ENCODE results near the gene CPNE1. TPM values are rescaled to one million over a fixed set of nuclear protein-coding genes. Genes with fewer than 3 reads are reported as not detected.
A peak's percentile ranks its signal among the peaks of the same experiment; 100 is the strongest.

CPNE1 gene
- total and polyA plus RNA-seq, 10 of the 15 experiments (the other 5 are each of a cell fraction or from before 2014, with no cell fraction given), result 84.9 to 209 (median 146) TPM

DNA sequence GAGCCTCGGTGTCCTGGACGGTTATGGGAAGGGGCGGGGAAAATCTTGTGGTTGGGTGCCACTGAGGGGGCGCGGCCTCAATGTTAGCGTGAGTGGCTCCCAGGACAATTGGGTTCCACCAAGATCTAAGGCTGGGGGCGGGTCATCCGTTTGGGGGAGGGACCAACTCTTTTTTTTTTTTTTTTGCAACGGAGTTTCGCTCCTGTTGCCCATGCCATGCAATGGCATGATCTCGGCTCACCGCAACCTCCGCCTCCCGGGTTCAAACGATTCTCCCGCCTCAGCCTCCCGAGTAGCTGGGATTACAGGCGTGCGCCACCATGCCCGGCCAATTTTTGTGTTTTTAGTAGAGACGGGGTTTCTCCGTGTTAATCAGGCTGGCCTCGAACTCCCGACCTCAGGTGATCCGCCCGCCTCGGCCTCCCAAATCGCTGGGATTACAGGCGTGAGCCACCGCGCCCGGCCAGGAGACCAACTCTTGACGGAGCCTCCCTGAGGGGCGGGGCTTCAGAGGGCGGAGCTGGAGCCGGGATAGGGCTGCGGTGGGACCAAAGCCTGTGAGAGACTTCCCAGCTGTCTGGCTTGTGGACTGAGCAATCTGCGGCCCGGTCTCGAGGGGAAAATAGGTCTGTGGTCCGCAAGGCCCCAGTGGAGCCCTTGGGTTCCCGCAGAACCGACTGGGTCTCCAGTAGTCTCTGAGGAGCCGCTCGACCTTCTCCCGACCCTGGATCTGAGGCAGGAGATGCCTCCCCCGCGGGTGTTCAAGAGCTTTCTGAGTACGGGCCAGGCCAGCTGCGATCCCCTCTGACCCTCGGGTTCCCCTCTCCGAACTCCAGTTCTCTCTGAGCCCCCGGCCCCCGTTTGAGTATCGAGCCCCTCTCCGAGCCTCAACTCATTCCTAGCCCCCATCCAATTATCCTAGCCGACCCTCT lies 48.0 kb downstream of the CPNE1 start (continued):
- no peak for TF ChIP-seq HCFC1 (IDR thresholded peaks at IDR 0.05; ENCODE audit: low read length)
- TF ChIP-seq, protein P1, sequence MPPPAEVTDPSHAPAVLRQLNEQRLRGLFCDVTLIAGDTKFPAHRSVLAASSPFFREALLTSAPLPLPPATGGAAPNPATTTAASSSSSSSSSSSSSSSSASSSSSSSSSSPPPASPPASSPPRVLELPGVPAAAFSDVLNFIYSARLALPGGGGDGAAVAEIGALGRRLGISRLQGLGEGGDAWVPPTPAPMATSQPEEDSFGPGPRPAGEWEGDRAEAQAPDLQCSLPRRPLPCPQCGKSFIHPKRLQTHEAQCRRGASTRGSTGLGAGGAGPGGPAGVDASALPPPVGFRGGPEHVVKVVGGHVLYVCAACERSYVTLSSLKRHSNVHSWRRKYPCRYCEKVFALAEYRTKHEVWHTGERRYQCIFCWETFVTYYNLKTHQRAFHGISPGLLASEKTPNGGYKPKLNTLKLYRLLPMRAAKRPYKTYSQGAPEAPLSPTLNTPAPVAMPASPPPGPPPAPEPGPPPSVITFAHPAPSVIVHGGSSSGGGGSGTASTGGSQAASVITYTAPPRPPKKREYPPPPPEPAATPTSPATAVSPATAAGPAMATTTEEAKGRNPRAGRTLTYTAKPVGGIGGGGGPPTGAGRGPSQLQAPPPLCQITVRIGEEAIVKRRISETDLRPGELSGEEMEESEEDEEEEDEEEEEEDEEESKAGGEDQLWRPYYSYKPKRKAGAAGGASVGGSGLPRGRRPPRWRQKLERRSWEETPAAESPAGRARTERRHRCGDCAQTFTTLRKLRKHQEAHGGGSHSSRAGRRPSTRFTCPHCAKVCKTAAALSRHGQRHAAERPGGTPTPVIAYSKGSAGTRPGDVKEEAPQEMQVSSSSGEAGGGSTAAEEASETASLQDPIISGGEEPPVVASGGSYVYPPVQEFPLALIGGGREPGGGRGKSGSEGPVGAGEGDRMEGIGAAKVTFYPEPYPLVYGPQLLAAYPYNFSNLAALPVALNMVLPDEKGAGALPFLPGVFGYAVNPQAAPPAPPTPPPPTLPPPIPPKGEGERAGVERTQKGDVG (CRISPR knock-in tag; IDR thresholded peaks at IDR 0.05), result no peak
- TF ChIP-seq ZNF622 (IDR thresholded peaks at IDR 0.05), result no peak
- TF ChIP-seq, protein P2, sequence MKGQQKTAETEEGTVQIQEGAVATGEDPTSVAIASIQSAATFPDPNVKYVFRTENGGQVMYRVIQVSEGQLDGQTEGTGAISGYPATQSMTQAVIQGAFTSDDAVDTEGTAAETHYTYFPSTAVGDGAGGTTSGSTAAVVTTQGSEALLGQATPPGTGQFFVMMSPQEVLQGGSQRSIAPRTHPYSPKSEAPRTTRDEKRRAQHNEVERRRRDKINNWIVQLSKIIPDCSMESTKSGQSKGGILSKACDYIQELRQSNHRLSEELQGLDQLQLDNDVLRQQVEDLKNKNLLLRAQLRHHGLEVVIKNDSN (IDR thresholded peaks at IDR 0.05; ENCODE audit: borderline replicate concordance, extremely low read length, insufficient read depth, low read depth, low read length), result no peak
- no peak for TF ChIP-seq ZZZ3 (IDR thresholded peaks at IDR 0.05; ENCODE audit: control insufficient read depth, insufficient read length, low read depth)
- TF ChIP-seq, protein P3, sequence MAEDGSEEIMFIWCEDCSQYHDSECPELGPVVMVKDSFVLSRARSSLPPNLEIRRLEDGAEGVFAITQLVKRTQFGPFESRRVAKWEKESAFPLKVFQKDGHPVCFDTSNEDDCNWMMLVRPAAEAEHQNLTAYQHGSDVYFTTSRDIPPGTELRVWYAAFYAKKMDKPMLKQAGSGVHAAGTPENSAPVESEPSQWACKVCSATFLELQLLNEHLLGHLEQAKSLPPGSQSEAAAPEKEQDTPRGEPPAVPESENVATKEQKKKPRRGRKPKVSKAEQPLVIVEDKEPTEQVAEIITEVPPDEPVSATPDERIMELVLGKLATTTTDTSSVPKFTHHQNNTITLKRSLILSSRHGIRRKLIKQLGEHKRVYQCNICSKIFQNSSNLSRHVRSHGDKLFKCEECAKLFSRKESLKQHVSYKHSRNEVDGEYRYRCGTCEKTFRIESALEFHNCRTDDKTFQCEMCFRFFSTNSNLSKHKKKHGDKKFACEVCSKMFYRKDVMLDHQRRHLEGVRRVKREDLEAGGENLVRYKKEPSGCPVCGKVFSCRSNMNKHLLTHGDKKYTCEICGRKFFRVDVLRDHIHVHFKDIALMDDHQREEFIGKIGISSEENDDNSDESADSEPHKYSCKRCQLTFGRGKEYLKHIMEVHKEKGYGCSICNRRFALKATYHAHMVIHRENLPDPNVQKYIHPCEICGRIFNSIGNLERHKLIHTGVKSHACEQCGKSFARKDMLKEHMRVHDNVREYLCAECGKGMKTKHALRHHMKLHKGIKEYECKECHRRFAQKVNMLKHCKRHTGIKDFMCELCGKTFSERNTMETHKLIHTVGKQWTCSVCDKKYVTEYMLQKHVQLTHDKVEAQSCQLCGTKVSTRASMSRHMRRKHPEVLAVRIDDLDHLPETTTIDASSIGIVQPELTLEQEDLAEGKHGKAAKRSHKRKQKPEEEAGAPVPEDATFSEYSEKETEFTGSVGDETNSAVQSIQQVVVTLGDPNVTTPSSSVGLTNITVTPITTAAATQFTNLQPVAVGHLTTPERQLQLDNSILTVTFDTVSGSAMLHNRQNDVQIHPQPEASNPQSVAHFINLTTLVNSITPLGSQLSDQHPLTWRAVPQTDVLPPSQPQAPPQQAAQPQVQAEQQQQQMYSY (CRISPR knock-in tag; IDR thresholded peaks at IDR 0.05), result no peak
- TF ChIP-seq RUNX3 (IDR thresholded peaks at IDR 0.05; ENCODE audit: low read length), result peak; percentile 46; the same call in 1 of the 2 replicates
- TF ChIP-seq TARDBP (IDR thresholded peaks at IDR 0.05; ENCODE audit: borderline replicate concordance), result no peak
- no peak for TF ChIP-seq BCL11A (IDR thresholded peaks at IDR 0.05; ENCODE audit: low read depth, low read length)
- no peak for TF ChIP-seq SMC3 (IDR thresholded peaks at IDR 0.05; ENCODE audit: borderline replicate concordance, low read length)
- TF ChIP-seq CREM (IDR thresholded peaks at IDR 0.05; ENCODE audit: low read depth), result no peak
- TF ChIP-seq RAD21 (IDR thresholded peaks at IDR 0.05; ENCODE audit: insufficient read depth, low read depth, low read length), result no peak
- no peak for TF ChIP-seq BRCA1 (IDR thresholded peaks at IDR 0.05; ENCODE audit: low read depth, low read length)
- TF ChIP-seq, protein P4, sequence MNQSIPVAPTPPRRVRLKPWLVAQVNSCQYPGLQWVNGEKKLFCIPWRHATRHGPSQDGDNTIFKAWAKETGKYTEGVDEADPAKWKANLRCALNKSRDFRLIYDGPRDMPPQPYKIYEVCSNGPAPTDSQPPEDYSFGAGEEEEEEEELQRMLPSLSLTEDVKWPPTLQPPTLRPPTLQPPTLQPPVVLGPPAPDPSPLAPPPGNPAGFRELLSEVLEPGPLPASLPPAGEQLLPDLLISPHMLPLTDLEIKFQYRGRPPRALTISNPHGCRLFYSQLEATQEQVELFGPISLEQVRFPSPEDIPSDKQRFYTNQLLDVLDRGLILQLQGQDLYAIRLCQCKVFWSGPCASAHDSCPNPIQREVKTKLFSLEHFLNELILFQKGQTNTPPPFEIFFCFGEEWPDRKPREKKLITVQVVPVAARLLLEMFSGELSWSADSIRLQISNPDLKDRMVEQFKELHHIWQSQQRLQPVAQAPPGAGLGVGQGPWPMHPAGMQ (IDR thresholded peaks at IDR 0.05; ENCODE audit: borderline replicate concordance), result no peak
- TF ChIP-seq NFYB (IDR thresholded peaks at IDR 0.05; ENCODE audit: insufficient read depth, low read depth, low read length), result peak; percentile 25; the same call in 1 of the 2 replicates
- no peak for TF ChIP-seq HDAC6 (IDR thresholded peaks at IDR 0.05; ENCODE audit: unreplicated experiment)
- TF ChIP-seq, protein P5, sequence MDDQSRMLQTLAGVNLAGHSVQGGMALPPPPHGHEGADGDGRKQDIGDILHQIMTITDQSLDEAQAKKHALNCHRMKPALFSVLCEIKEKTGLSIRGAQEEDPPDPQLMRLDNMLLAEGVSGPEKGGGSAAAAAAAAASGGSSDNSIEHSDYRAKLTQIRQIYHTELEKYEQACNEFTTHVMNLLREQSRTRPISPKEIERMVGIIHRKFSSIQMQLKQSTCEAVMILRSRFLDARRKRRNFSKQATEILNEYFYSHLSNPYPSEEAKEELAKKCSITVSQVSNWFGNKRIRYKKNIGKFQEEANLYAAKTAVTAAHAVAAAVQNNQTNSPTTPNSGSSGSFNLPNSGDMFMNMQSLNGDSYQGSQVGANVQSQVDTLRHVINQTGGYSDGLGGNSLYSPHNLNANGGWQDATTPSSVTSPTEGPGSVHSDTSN (IDR thresholded peaks at IDR 0.05; ENCODE audit: insufficient replicate concordance, low read depth, low read length), result peak; percentile 58
- TF ChIP-seq KAT2A (conservative IDR thresholded peaks at IDR 0.05; ENCODE audit: control insufficient read depth, low read depth, low read length), result no peak
- peak; percentile 75; the same call in 1 of the 2 replicates for TF ChIP-seq RB1 (IDR thresholded peaks at IDR 0.05; ENCODE audit: borderline replicate concordance)

Measured in GM12878 (cell line).